Activated T-helper 1 cell treated with anti-CD3 and anti-CD28 coated beads, Interleukin-2, amount 50 U/mL, for 16 hours (primary cell): ENCODE results near the gene PCDHA13.
"Not testable (repeated sequence)": the region's sequence is repeated elsewhere in the genome, so short reads cannot be mapped to it uniquely, and the experiment has no call there.

Experiments used
- DNase-seq, 2 donors: peaks; one replicate each; pipeline ENCODE4 v3.0.0-alpha.2; 2020; ENCODE audit warnings: low read depth in 1 of 2, low spot score in 1 of 2

PCDHA13 gene

DNA sequence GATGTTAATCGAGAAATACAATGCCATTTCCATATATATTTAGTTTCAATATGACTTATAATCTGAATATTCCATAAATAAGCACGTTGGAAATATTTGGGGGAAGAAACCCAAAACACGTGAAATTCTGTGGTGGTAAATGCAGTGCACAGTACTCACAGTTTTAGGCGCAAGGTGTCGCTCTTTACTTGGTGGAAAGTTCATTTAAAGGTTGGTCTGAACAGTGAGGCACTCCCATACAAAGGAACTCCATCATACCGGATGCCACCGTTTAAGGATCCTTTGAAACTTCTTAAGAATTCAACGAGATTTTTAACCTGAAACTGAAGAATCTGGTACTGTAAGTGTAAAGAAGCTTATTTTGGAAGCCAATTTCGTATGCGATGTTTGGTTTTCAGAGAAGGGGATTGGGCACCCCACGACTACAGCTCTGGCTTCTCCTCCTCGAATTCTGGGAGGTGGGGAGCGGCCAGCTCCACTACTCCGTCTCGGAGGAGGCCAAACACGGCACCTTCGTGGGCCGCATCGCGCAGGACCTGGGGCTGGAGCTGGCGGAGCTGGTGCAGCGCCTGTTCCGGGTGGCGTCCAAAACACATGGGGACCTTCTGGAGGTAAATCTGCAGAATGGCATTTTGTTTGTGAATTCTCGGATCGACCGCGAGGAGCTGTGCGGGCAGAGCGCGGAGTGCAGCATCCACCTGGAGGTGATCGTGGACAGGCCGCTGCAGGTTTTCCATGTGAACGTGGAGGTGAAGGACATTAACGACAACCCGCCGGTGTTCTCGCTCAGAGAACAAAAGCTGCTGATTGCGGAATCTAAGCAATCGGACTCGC is 13.0 kb upstream of the PCDHA13 start, which contains the start of gene PCDHA11:
PCDHA11 (plus strand) TSS at position 237 of the 834 bp plus-strand sequence; CDS start at position 384, 147 bp downstream.
- DNase-seq: no peak

- no peak for DNase-seq
Observed at GRCh38 chr5:140869555-140869886, 12.4 kb upstream of the PCDHA13 start.

- no peak for DNase-seq
Observed at GRCh38 chr5:140870221-140871201, 11.4 kb upstream of the PCDHA13 start.

- no peak for DNase-seq
Observed at GRCh38 chr5:140875085-140876065, 6.5 kb upstream of the PCDHA13 start, which contains the start of gene PCDHA12. Gene PCDHA12, plus strand, starts transcription at chr5:140875308. Its CDS starts 165 bp downstream, at chr5:140875473.

DNA sequence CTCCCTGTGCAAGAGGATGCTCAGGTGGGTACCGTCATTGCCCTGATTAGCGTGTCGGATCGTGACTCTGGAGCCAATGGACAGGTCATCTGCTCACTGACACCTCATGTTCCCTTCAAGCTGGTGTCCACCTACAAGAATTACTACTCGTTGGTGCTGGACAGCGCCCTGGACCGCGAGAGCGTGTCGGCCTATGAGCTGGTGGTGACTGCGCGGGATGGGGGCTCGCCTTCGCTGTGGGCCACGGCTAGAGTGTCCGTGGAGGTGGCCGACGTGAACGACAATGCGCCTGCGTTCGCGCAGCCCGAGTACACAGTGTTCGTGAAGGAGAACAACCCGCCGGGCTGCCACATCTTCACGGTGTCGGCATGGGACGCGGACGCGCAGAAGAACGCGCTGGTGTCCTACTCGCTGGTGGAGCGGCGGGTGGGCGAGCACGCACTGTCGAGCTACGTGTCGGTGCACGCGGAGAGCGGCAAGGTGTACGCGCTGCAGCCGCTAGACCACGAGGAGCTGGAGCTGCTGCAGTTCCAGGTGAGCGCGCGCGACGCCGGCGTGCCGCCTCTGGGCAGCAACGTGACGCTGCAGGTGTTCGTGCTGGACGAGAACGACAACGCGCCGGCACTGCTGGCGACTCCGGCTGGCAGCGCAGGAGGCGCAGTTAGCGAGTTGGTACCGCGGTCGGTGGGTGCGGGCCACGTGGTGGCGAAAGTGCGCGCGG is 5.2 kb upstream of the PCDHA13 start:
- not testable (repeated sequence) for DNase-seq

DNA sequence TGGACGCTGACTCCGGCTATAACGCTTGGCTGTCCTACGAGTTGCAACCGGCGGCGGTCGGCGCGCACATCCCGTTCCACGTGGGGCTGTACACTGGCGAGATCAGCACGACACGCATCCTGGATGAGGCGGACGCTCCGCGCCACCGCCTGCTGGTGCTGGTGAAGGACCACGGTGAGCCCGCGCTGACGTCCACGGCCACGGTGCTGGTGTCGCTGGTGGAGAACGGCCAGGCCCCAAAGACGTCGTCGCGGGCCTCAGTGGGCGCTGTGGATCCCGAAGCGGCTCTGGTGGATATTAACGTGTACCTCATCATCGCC is 4.7 kb upstream of the PCDHA13 start:
- DNase-seq: no peak

DNA sequence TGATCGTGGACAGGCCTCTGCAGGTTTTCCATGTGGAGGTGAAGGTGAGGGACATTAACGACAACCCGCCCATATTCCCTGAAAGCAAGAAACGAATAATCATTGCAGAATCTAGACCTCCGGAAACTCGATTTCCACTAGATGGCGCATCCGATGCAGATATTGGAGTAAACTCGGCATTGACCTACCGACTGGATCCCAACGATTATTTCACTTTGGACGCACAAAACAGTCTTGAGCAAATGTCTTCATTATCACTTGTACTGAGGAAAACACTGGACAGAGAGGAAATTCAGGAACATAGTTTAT is 621 bp downstream of the PCDHA13 start:
- DNase-seq: no peak

DNA sequence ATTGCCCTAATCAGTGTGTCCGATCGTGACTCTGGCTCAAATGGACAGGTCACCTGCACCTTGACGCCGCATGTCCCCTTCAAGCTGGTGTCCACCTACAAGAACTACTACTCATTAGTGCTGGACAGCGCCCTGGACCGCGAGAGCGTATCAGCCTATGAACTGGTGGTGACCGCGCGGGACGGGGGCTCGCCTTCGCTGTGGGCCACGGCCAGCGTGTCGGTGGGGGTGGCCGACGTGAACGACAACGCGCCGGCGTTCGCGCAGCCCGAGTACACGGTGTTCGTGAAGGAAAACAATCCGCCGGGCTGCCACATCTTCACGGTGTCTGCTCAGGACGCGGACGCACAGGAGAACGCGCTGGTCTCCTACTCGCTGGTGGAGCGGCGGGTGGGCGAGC is 1.4 kb downstream of the PCDHA13 start:
- no peak for DNase-seq

DNA sequence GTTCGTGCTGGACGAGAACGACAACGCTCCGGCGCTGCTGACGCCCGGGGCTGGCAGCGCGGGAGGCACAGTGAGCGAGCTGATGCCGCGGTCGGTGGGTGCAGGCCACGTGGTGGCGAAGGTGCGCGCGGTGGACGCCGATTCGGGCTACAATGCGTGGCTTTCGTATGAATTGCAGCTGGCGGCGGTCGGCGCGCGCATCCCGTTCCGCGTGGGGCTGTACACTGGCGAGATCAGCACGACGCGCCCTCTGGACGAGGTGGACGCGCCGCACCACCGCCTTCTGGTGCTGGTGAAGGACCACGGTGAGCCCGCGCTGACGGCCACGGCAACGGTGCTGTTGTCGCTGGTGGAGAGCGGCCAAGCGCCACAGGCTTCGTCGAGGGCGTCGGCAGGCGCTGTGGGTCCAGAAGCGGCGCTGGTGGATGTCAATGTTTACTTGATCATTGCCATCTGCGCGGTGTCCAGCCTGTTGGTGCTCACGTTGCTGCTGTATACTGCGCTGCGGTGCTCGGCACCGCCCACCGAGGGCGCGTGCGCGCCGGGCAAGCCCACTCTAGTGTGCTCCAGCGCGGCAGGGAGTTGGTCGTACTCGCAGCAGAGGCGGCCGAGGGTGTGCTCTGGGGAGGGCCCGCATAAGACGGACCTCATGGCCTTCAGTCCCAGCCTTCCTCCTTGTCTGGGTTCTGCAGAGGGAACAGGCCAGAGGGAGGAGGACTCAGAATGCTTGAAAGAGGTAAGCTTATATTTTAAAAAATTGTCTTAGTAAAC is 2.2 kb downstream of the PCDHA13 start:
- DNase-seq: no peak

DNA sequence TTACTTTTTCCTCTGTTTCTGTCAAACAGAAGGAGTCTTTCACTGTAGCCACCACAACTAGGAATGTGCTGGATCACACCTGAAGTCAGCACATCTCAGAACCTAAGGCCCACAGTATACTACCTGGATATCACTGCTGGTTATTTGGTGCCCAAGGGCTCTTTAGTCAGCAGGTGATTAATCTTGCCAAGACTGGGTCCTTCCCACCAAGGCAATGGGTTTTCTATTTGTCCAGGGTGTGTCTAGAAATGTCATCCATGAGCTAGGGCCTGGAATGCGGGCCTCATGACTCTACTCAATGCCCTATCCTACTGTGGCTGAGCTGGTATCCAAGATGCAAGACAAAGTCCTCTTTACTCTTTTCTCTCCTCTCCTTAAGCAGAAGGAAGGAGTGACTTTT is 34.4 kb downstream of the PCDHA13 start:
- DNase-seq: no peak

DNA sequence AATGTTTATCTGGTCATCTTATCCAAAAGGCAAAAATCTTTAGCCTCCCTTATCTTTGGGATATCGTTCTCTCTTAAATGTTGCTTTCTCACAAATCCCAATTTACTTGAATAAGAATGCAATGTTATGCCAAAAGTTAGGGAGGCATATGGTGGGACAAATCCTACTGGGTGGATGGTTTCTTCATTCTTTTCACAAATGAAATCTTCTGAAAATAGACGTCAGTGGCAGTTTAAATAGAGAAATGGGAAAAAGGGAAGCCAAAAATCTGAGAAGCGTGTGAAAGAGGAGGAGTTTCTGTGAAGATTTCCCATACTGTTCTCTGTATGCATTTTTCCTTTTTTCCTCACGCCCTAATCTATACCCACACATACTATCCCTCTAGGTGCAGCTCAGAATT is 41.7 kb downstream of the PCDHA13 start:
- no peak for DNase-seq

GRCh38 chr5:140925806-140926442 is 44.0 kb downstream of the PCDHA13 start, which contains the start of gene PCDHAC1:
Gene PCDHAC1, plus strand, starts transcription at chr5:140926299. Its CDS starts 594 bp downstream, at chr5:140926893.
- DNase-seq: no peak

GRCh38 chr5:140926443-140927227 is 44.7 kb downstream of the PCDHA13 start:
- DNase-seq: no peak

DNA sequence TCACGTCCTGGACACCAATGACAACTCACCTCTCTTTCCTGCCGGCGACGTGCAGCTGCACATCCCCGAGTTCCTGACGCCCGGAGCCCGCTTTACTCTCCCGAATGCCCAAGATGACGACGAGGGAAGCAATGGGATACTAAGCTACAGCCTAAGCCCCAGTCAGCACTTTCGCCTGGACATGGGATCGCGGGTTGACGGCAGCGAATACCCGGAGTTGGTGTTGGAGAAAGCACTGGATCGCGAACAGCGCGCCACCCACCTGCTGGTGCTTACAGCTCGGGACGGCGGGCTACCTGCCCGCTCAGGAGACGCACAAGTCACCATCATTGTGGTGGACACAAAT is 45.3 kb downstream of the PCDHA13 start:
- no peak for DNase-seq
